ENCODE measurements around the gene ZNF792. TPM values are rescaled to one million over a fixed set of nuclear protein-coding genes. Genes with fewer than 3 reads are reported as not detected.
A peak's percentile ranks its signal among the peaks of the same experiment; 100 is the strongest.

The ZNF792 gene
- polyA plus RNA-seq, 2 of the 4 experiments (the other 2 are of a cell fraction): 2.0 to 3.7 TPM

GRCh38 chr19:34979819-34980640, 16.0 kb upstream of the ZNF792 start:
- ChIA-PET CTCF (interaction anchor here (0.6 to 61.4 kb wide), 6 partner anchors 32 to 340 kb away, joined by 3 to 1860 read pairs (median 6); partner anchors contain the start of genes GRAMD1A and SCN1B), POLR2A (interaction anchor here (0.7 to 1.1 kb wide), 4 partner anchors 9 to 26 kb away, joined by 3 to 4 read pairs (median 3); no protein-coding TSS in a partner anchor)
- no peak overlapping the region for H3K27ac ChIP-seq
- DNase-seq (ENCODE audit: low read depth in 1 of 2, low spot score in 1 of 2) (no peak), ATAC-seq (peak; percentile 49 to 57; a peak in 4 of 6 replicates), FAIRE-seq (no peak)
- 65% methylated on average over 12 of the region's 12 CpGs for WGBS (ENCODE audit: missing lambda C conversion rate)
- peaks cover 1% of the 10 kb centered on the region; the same call in 1 of the 3 replicates for H3K4me1 ChIP-seq
- TF ChIP-seq CBX2 (IDR thresholded peaks at IDR 0.05; ENCODE audit: borderline replicate concordance, low read depth) (no peak), NPAS2 (CRISPR knock-in tag; IDR thresholded peaks at IDR 0.05; ENCODE audit: borderline replicate concordance) (no peak), ZFP36 (IDR thresholded peaks at IDR 0.05; ENCODE audit: borderline replicate concordance, partially characterized antibody) (no peak), ZNF302 (CRISPR knock-in tag; IDR thresholded peaks at IDR 0.05) (no peak)
- peaks cover 46% of the 10 kb centered on the region for H3K9me3 ChIP-seq
- H3K4me3 ChIP-seq: no peak overlapping the region
- H3K4me2 ChIP-seq: no peak overlapping the region

- no peak overlapping the region for H3K4me3 ChIP-seq
- ChIA-PET POLR2A (no interaction called here), CTCF (interaction anchor here (0.9 to 61.4 kb wide), 5 partner anchors 35 to 166 kb away, joined by 4 to 1860 read pairs (median 69); partner anchors contain the start of genes GRAMD1A, LGI4 and SCN1B)
- peaks cover 39% of the 10 kb centered on the region for H3K9me3 ChIP-seq
- FAIRE-seq (peak; percentile 23), ATAC-seq (no peak), DNase-seq (ENCODE audit: low read depth in 1 of 2, low spot score in 1 of 2) (peak in 1 of 2 experiments; percentile 59)
- no peak overlapping the region for H3K4me2 ChIP-seq
- peaks cover 18% of the 10 kb centered on the region for H3K4me1 ChIP-seq
- WGBS (ENCODE audit: missing lambda C conversion rate): 52% methylated on average over 3 of the region's 3 CpGs
- no peak for TF ChIP-seq CBX8 (IDR thresholded peaks at IDR 0.05)
- TF ChIP-seq NFE2L2 (conservative IDR thresholded peaks at IDR 0.05; ENCODE audit: low read length): no peak
- no peak for TF ChIP-seq MYC (IDR thresholded peaks at IDR 0.05; ENCODE audit: borderline replicate concordance, low read length)
- TF ChIP-seq POLR2AphosphoS2 (conservative IDR thresholded peaks at IDR 0.05; ENCODE audit: low read length): no peak
- no peak for TF ChIP-seq JUN (IDR thresholded peaks at IDR 0.05)
- no peak for TF ChIP-seq MAZ (IDR thresholded peaks at IDR 0.05; ENCODE audit: borderline replicate concordance, low read depth, low read length)
- TF ChIP-seq HES2 (IDR thresholded peaks at IDR 0.05): no peak
- H3K27ac ChIP-seq: no peak overlapping the region
These were observed 12.6 kb upstream of the ZNF792 start for GRCh38 chr19:34976611-34977010.

- FAIRE-seq (no peak), ATAC-seq (no peak), DNase-seq (ENCODE audit: low read depth in 1 of 2, low spot score in 1 of 2) (no peak)
- ChIA-PET POLR2A (interaction anchor here (2.7 kb wide), 1 partner anchor 24 kb away, joined by 13 read pairs; the partner anchor contains the start of gene GRAMD1A), CTCF (interaction anchor here (0.9 to 61.4 kb wide), 7 partner anchors 14 to 161 kb away, joined by 3 to 1860 read pairs (median 69); partner anchors contain the start of genes GRAMD1A, LGI4, SCN1B and ZNF792)
- 0 out of 3 replicates have a peak overlapping the region, but pooled peaks have one; percentile 7 for H3K4me2 ChIP-seq
- WGBS (ENCODE audit: missing lambda C conversion rate): 66% methylated on average over 5 of the region's 5 CpGs
- no peak overlapping the region for H3K27ac ChIP-seq
- no peak for TF ChIP-seq ESRRA (IDR thresholded peaks at IDR 0.05; ENCODE audit: borderline replicate concordance, low read length)
- no peak for TF ChIP-seq CHD2 (IDR thresholded peaks at IDR 0.05; ENCODE audit: low read length, partially characterized antibody)
- TF ChIP-seq BCL3 (IDR thresholded peaks at IDR 0.05): no peak
- TF ChIP-seq CTCF (IDR thresholded peaks at IDR 0.05): no peak
- no peak for TF ChIP-seq RAD21 (conservative IDR thresholded peaks at IDR 0.05 in 1 of 2, IDR thresholded peaks at IDR 0.05 in 1 of 2)
- TF ChIP-seq SMC3 (IDR thresholded peaks at IDR 0.05): no peak
- no peak for TF ChIP-seq ZNF302 (CRISPR knock-in tag; IDR thresholded peaks at IDR 0.05)
- no peak for TF ChIP-seq MAZ (IDR thresholded peaks at IDR 0.05; ENCODE audit: borderline replicate concordance, low read depth, low read length)
- H3K4me3 ChIP-seq: no peak overlapping the region
- peaks cover 18% of the 10 kb centered on the region for H3K4me1 ChIP-seq
- H3K9me3 ChIP-seq: peaks cover 51% of the 10 kb centered on the region
These were observed 11.0 kb upstream of the ZNF792 start for GRCh38 chr19:34975056-34975455.
